OCI-LY7 (cell line): ENCODE measurements around the gene SENP1.

ENCODE experiments used
- EZH2phosphoT487 ChIP-seq: fragments of 200-600 bp; sonication (generic); IDR thresholded peaks from 2 replicates; pipeline ENCODE4 v1.6.1; 2018; ENCODE audit warnings: low read depth, borderline replicate concordance, mild to moderate bottlenecking, mixed run types, antibody characterized with exemption, low read length, moderate library complexity, mixed read lengths
- TF ChIP-seq, protein P1 (sequence below): fragments of 200-600 bp; sonication (generic); conservative IDR thresholded peaks from 2 replicates; pipeline ENCODE4 v1.5.1; 2014; ENCODE audit warnings: mild to moderate bottlenecking, antibody characterized with exemption, low read length, moderate library complexity, mixed read lengths

DNA sequence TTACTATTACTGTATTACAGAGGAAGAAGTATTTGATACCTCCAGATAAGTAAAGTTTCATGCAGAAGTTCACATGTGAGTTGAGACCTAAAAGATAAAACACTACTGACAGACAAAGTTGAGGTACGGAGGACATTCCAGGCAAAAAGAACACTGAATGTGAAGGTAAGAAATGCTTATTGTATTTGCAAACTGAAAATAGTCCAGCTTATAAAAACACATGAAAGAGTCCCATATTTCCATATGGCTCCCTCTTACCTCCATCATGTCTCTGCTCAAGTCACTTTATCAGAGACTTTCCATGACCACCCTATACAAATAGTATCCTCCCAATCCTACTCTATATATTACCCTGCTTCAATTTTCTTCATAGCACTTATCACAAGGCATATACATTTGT is 35.8 kb downstream of the SENP1 start:
- TF ChIP-seq, protein P1, sequence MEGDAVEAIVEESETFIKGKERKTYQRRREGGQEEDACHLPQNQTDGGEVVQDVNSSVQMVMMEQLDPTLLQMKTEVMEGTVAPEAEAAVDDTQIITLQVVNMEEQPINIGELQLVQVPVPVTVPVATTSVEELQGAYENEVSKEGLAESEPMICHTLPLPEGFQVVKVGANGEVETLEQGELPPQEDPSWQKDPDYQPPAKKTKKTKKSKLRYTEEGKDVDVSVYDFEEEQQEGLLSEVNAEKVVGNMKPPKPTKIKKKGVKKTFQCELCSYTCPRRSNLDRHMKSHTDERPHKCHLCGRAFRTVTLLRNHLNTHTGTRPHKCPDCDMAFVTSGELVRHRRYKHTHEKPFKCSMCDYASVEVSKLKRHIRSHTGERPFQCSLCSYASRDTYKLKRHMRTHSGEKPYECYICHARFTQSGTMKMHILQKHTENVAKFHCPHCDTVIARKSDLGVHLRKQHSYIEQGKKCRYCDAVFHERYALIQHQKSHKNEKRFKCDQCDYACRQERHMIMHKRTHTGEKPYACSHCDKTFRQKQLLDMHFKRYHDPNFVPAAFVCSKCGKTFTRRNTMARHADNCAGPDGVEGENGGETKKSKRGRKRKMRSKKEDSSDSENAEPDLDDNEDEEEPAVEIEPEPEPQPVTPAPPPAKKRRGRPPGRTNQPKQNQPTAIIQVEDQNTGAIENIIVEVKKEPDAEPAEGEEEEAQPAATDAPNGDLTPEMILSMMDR, result no peak
- no peak for TF ChIP-seq EZH2phosphoT487
